GM19438 (cell line): ENCODE results near the gene RUNDC1.

Experiments
- ATAC-seq: cut with Tn5 transposase; IDR thresholded peaks from one replicate; pipeline ENCODE4 v1.9.1; 2021; ENCODE audit warnings: low read depth; ENCODE audit not compliant: unreplicated experiment

The RUNDC1 gene

DNA sequence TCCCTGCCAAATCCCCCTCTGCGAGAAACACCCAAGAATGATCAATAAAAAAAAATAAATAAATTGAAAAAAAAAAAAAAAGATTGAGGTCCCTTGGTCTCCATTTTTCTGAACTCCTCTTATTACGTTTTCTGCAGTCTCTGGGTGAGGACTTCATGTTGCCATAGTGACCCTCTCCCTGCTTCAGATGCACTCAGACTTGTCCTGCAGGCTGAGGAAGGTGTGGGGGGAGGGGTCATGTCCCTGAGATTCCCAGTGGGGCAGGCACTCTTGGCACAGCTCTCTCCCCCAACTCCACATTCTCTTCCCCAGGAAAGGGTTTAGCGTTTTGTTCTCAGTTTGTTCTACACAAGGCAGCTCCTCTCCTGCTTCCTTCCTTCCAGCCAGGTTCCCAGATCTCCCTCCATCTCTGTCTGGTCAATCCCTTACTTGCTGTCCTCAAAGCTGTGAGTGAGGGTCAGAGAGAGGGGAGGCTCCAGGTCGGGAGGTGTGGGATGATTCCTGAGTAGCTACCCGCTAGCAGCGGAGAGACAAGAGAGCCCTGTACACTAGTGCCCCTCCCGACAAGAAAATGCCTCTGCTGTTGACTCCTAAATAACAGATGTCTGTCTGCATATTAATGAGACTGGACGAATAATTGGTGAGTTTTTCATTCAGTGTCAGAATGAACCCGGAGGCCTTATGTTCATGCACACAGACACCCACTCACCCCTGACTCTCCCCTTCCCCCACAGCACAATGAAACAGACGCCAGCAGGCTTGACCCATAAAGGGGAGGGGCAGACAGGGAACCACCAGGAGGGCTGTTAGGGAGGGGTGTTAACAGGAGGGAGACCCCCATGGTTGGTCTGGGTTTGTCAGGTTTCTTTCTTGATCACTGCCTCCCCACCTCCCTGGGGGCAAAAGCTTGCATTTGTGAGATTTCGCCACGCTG is 53.9 kb downstream of the RUNDC1 start:
- no peak for ATAC-seq

DNA sequence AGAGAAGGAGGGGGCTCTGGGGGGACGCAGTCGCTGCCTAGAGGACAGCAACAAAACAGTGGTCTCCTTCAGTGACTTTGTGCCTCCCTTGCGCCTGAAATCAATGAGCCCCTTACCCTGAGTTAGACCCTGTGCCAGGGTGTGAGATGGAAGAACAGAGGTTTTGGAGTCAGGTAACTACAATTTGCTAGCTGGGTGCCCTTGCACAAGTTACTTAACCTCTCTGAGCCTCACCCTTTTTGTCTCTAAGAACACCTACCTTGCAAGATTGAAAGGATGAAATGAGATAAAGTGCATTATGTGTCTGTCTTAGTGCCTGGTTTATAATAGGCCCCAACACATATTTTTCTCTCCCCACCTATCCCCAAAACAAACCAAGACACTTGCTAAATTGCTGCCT is 54.5 kb downstream of the RUNDC1 start:
- ATAC-seq = no peak

DNA sequence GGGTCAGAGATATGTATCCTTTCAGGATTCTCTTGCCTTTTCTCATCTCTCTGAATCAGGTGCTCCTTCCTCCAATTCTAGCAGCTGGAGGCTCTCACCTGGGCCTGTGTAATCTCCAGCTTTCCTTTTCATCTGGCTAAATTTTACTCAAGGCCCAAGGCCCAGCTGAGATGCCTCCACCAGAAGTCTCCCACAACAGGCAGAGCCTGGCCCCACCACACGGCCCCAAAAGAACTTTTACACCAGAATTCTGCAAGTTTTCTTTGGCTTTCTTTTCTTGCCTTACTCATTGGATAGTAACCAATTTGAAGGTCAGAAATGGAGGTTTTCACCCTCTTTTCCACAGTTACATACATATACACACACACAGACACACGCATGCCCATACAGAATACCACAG is 59.3 kb downstream of the RUNDC1 start:
- ATAC-seq = no peak

DNA sequence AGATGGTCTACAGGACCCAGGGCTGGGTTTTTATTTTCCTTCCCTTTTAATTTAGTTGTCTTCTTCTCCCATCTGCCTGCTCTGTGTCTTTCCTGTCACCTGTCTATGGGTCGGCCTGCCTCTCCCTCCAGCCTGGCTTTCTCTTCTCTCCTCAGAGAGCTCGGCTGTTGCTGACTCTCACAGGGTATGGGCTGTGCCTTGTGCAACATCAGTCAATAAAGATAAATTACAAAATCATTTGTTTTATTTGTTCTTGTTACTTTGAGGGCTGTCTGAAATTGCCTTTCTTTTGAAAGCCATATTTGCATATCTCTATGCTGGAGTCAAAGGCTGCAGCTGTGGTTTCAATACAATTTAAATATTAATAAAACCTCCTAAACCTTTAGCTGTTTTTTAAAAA is 60.3 kb downstream of the RUNDC1 start:
- no peak for ATAC-seq

DNA sequence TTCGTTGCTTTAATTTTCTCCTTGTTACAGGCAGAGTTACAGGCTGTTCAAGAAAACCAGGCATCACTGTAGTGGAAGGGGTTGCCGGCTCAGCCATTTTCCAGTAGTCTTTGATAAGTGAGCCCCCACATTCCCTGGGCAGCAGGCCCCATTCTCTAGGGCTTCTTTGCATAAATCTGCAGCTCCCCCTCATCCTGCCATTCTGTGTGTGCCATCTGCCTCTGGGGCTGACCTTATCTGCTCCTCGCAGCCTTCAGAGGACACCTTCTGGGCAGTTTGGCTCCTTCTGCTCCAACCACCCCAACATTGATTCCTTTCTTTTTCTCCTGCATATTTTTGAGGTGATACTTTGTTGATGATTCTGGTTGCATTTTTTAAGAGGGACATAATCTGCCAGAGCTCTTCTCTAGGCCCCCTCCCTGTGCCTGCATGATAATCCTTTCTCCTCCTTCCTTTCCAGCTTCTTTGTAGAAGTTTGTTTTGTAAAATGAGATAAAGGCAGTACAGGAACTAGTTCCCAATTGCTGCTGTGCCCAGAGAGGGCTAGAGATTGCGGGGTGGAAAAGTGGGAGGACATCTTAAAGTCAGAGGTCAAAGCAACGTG is 61.8 kb downstream of the RUNDC1 start:
- ATAC-seq = no peak
